NCI-H2227 treated with DMSO at 0.1 percent for 48 hours (cell line): Measurements from ENCODE around the gene NFKBIL1.
"Not testable (repeated sequence)": the region's sequence is repeated elsewhere in the genome, so short reads cannot be mapped to it uniquely, and the experiment has no call there.

Source experiments
- DNase-seq: peaks from one replicate; lab custom pipeline; 2025; lab: John Stamatoyannopoulos, UW

The NFKBIL1 gene

GRCh38 chr6:31580807-31581433 lies 33.5 kb downstream of the NFKBIL1 start:
- peak; percentile 94 for DNase-seq

GRCh38 chr6:31581434-31582229 lies 34.2 kb downstream of the NFKBIL1 start:
- no peak for DNase-seq

- DNase-seq = no peak
These were observed 34.8 kb downstream of the NFKBIL1 start, which contains the start of gene LTB for GRCh38 chr6:31582230-31582643. Gene LTB, minus strand, starts transcription at chr6:31582424. Its CDS starts 7 bp downstream, at chr6:31582417.

GRCh38 chr6:31585491-31585890 lies 38.1 kb downstream of the NFKBIL1 start:
- no peak for DNase-seq

- DNase-seq = no peak
These were observed 38.6 kb downstream of the NFKBIL1 start, which contains the start of gene LST1 for GRCh38 chr6:31586008-31586407. Gene LST1, plus strand, starts transcription at chr6:31586277. Its CDS starts 1,023 bp downstream, at chr6:31587300.

GRCh38 chr6:31586599-31587281 lies 39.3 kb downstream of the NFKBIL1 start:
- DNase-seq = no peak

- DNase-seq = no peak
These were observed 40.7 kb downstream of the NFKBIL1 start for GRCh38 chr6:31587791-31588777.

- DNase-seq = no peak
These were observed 41.7 kb downstream of the NFKBIL1 start for GRCh38 chr6:31588871-31589650.

- DNase-seq = not testable (repeated sequence)
These were observed 43.3 kb downstream of the NFKBIL1 start for GRCh38 chr6:31590691-31591090.

GRCh38 chr6:31592396-31592771 lies 45.0 kb downstream of the NFKBIL1 start:
- no peak for DNase-seq

GRCh38 chr6:31597006-31597405 lies 49.6 kb downstream of the NFKBIL1 start:
- peak; percentile 48 for DNase-seq

- DNase-seq = no peak
These were observed 59.9 kb downstream of the NFKBIL1 start for GRCh38 chr6:31607317-31607716.
